IPS-18c (cell line): ENCODE results near the gene WSCD2.

Source experiments
- H3K4me3 ChIP-seq: 2 replicates; pipeline ENCODE4 v1.7.0; 2013; ENCODE audit warnings: low read depth, mild to moderate bottlenecking, low read length, moderate library complexity; ENCODE audit not compliant: insufficient read depth
- H3K9me3 ChIP-seq: one replicate; pipeline ENCODE4 v1.6.1; 2013; ENCODE audit warnings: mild to moderate bottlenecking, low read length, moderate library complexity; ENCODE audit not compliant: control insufficient read depth, insufficient read depth

Gene WSCD2

DNA sequence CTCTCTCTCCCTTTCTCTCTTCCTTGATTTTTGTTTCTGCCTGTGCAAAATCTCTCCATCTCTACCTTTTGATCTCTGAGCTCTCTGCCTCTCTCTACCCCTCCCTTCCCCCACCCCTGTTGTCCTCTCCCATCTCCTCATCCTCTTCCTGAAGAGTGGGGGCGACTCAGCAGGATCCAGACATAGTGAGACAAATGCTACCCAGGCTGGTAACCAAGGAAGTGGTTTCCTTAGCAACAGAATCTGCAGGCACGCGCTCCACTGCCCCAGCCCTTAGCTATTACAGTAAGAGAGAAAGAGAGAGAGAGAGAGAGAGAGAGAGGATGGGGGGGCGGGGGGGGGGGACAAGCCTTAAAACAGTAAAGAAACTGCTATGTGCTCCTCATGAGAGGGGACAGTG, 124.5 kb downstream of the WSCD2 start:
- Histone ChIP-seq H3K9me3 (no peaks in the 10 kb centered on the region), H3K4me3 (no peak overlapping the region)

GRCh38 chr12:108254030-108254429, 124.9 kb downstream of the WSCD2 start:
- no peaks in the 10 kb centered on the region for H3K9me3 ChIP-seq
- H3K4me3 ChIP-seq: no peak overlapping the region

DNA sequence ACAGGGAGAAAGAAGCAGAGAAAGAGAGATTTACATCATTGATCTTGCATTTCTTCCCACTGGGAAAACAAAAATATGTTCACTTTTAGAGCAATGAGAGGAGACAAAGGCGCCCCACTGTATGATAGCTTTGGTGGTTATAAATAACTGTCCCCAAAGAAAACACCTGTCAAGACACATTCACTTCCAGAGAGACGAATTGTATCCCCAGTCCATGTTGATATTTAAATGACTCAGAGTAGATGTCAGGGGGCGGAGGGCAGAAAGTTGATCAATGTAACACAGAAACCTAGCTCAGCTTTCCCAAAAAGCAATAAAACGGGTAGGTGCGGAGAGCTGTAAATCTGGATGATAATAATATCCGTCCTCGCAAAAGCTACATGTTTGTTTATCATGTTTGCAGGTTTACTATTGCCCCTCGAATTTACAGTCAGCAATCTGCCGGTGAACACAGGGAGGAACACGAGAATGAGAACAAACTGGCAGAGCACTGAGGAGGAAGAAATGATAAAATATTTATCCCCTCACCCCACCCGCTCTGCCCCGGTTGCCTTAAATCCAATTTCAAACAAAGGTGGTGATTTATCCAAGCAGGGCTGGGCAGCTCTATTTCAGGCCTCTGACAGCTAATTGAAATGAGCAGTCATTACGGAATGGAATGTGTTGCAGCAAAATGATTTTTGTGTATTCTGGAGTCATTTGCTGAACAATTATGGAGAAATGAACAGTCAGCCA, 125.6 kb downstream of the WSCD2 start:
- Histone ChIP-seq H3K4me3 (no peak overlapping the region), H3K9me3 (no peaks in the 10 kb centered on the region)

GRCh38 chr12:108255252-108255602, 126.1 kb downstream of the WSCD2 start:
- H3K9me3 ChIP-seq: no peaks in the 10 kb centered on the region
- no peak overlapping the region for H3K4me3 ChIP-seq

DNA sequence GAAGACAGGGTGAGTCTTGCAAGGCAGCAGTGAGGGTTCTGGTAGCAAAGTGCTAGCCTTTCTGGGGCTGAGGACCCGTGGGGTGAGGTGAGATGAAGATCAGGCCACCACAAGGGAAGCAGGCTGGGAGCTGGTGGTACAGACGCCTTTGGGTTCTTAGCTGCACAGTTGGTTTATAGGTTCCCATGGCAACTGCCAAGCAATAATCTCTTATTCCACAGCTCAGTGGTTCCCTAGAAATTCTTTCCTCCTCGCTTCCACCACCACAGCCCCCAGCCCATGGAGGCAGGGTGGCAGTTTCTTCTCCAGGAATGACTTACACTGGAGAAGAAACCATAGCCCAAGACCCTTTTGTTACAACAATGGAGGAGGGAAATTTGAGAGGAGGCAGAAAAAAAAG, 127.9 kb downstream of the WSCD2 start:
- no peak overlapping the region for H3K4me3 ChIP-seq
- no peaks in the 10 kb centered on the region for H3K9me3 ChIP-seq

GRCh38 chr12:108257610-108258106, 128.6 kb downstream of the WSCD2 start:
- Histone ChIP-seq H3K9me3 (no peaks in the 10 kb centered on the region), H3K4me3 (no peak overlapping the region)

GRCh38 chr12:108260039-108260438, 131.0 kb downstream of the WSCD2 start:
- Histone ChIP-seq H3K9me3 (no peaks in the 10 kb centered on the region), H3K4me3 (no peak overlapping the region)

DNA sequence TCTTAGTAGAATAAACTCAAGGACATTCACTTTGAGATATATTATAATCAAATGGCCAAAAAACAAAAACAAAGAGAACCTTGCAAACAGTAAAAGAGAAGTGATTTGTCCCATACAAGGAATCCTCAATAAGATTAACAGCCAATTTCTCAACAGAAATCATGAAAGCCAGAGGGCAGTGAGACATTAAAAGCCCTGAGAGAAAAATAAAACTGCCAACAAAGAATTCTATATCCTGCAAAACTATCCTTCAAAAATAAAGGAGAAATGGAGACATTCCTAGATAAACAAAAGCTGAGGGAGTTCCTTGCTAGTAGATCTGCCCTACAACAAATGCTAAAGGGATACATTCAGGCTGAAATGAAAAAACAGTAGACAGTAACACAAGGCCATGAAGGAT, 131.9 kb downstream of the WSCD2 start:
- Histone ChIP-seq H3K9me3 (no peaks in the 10 kb centered on the region), H3K4me3 (no peak overlapping the region)

DNA sequence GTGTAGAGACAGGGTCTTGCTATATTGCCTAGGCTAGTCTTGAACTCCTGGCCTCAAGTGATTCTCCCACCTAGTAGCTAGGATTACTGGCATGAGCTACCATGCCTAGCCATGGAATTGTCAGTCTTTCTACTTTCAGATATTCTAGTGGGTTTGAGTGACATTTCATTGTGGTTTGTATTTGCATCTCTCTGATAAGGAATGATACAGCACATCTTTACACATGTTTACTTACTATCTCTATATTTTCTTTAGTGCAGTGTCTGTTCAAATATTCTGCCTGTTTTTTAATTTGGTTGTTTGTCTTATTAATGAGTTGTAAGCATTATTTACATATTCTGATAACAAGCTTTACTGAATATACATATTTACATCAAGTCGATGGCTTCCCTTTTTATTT, 136.4 kb downstream of the WSCD2 start:
- H3K9me3 ChIP-seq: no peaks in the 10 kb centered on the region
- no peak overlapping the region for H3K4me3 ChIP-seq

DNA sequence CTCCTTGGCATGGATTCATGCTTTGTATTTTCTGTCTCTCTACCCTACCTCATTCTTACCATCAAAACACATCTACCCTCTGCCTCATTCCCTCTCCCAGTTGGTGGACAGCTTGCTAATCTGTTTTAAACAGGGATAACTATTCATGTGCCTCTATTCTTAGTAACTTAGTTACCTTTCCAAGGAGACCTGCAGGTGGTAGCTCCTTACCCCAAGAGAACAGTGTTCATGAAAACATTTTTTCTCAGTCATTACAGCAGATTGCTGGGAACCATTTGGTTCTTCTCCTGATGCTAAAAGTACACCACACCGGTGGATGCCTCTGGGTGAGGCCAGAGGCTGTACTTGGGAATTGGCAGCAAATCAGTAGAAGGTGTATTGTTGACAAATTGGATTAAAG, 137.0 kb downstream of the WSCD2 start:
- Histone ChIP-seq H3K9me3 (no peaks in the 10 kb centered on the region), H3K4me3 (no peak overlapping the region)

GRCh38 chr12:108267450-108267849, 138.4 kb downstream of the WSCD2 start:
- no peaks in the 10 kb centered on the region for H3K9me3 ChIP-seq
- no peak overlapping the region for H3K4me3 ChIP-seq

DNA sequence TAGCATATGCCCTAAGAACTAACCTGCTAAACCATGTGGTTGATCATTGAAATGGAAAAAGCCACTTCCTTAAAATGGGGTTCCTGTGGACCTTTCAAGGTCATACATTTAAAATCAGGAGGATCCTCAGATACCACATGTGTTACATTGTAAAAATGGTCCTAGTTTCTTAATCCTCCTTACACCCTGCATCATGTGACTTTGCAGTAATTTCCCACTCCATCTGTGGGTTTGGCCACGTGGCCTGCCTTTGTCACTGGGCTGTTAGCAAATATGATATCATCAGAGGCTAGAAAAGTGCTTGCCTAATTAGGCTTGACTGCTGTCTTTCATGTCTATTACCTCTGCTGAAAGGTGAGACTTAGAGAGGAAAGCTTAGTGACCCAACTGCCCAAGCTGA, 139.3 kb downstream of the WSCD2 start:
- no peaks in the 10 kb centered on the region for H3K9me3 ChIP-seq

DNA sequence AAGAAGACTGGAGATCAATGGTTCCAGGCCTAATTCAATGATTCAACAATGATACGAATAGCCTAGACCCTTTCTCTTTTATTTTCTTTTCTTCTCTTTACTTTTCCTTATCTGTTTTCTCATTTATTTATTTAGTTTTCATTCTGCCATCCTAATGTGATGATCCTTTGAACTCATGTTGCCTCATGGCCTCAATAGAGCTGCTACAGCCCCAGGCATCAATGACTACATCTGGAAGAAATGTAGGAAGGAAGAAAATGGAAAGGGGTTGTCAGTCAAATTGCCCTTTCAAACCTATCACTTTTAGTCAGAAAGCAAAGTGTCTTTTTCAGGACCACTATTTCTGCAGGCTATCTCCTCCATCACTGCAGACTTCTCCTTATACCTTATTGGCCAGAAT, 140.1 kb downstream of the WSCD2 start:
- Histone ChIP-seq H3K4me3 (no peak overlapping the region), H3K9me3 (no peaks in the 10 kb centered on the region)

More for the DNA sequence above, 139.3 kb downstream of the WSCD2 start:
- no peak overlapping the region for H3K4me3 ChIP-seq

DNA sequence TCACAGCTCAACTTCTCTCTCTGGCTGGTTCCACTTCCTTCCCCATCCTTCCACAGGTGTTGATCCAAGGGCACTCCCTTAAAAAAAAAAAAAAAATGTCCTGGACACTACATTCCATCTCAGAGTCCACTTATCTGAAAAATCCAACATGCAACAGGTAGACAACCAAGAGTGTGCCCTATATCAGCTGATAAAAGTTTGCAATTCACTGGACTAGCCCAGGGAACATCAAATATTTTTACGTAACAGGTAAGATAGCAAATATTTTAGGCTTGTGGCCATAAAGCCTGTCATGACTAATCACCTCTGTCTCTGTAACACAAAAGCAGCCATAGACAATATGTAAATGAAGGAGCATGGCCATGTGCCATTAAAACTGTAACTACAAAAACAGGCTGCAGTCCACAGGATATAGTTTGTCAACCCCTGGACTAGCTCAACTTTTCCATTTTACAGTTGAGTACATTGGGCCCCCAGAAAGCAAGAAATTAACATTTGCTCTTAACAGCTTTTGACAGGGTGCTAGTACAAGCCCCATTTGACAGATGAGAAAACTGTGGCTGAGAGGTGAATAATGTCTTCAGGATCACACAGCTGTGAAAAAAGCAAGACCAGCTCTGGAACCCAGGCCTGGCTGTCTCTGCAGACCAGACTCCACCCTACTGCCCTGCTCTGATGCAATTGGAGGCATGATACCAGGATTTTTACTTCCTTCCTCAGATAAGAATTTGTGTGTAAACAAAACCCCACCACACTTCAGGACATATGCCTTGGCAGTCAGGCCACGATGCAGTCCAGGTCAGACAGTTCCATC, 141.2 kb downstream of the WSCD2 start:
- H3K4me3 ChIP-seq: no peak overlapping the region
- no peaks in the 10 kb centered on the region for H3K9me3 ChIP-seq

- H3K9me3 ChIP-seq: no peaks in the 10 kb centered on the region
- no peak overlapping the region for H3K4me3 ChIP-seq
Observed at GRCh38 chr12:108270849-108271143, 141.7 kb downstream of the WSCD2 start.

DNA sequence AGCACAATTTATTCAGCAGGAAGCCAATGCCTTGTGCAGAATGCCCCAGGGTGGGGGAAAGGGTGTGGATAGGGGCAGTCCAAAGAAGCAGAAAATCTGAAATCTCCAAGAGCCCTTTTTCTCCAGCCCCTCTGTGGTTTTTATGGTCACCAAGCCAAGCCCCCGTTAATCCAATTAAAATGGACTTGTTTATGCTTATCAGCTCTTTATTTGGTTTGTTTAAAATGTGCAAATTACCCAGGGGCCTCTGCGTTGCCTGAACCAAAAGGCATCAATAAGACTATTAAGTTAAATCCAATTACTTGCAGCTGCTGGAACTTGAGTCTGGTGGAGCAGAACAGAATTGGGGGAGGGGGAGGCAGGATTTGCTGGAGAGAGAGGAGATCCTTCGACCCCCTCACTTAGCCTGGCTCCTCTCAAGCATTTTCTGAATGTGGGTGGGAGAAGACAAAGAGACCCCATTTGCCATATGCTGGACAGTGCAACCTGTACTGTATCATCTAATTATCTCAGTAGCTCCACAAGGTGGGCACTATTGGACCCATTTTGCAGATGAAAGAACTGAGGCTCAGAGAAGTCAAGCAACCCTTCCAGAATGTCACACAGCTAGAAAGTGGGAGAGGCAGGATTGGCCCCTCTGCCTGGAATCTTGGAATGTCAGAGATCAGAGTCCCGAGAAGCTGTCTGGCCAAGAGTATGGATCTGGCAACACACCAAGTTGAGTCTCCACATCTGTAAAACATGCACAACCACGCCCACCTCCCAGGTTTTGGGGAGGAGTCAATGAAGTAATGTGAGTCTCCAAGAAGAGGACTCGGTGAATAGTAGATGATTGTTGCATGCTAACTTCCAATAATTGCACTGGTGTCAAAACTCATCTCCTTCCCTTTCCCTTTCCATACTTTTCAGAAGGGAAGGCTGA, 143.1 kb downstream of the WSCD2 start:
- Histone ChIP-seq H3K4me3 (no peak overlapping the region), H3K9me3 (no peaks in the 10 kb centered on the region)

GRCh38 chr12:108273217-108273616, 144.1 kb downstream of the WSCD2 start:
- H3K9me3 ChIP-seq: no peaks in the 10 kb centered on the region
- H3K4me3 ChIP-seq: no peak overlapping the region

DNA sequence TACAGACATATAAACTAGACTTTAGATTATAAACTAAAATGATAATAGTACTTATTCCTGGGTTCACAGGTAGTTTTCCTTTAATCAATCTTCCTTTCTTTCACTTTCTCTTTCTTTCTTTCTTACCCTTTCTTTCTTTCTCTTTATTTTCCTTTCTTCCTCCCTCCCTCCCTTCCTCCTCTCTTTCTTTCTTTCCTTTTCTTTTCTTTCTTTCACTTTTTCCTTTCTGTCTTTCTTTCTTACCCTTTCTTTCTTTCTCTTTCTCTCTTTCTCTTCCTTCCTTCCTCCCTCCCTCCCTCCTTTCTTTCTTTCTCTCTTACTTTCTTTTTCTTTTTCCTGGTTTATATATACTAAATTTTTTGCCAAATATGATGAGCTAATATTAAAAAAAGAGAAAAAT, 148.5 kb downstream of the WSCD2 start:
- no peaks in the 10 kb centered on the region for H3K9me3 ChIP-seq
- H3K4me3 ChIP-seq: no peak overlapping the region
